GM18867 (cell line): ENCODE measurements around the gene POLH.
A peak's percentile ranks its signal among the peaks of the same experiment; 100 is the strongest.

Experiments used
- ATAC-seq: cut with Tn5 transposase; IDR thresholded peaks from one replicate; pipeline ENCODE4 v1.9.1; 2021; ENCODE audit warnings: mild to moderate bottlenecking, moderate library complexity; ENCODE audit not compliant: unreplicated experiment

POLH gene

GRCh38 chr6:43604174-43604573 lies 28.2 kb downstream of the POLH start:
- no peak for ATAC-seq

DNA sequence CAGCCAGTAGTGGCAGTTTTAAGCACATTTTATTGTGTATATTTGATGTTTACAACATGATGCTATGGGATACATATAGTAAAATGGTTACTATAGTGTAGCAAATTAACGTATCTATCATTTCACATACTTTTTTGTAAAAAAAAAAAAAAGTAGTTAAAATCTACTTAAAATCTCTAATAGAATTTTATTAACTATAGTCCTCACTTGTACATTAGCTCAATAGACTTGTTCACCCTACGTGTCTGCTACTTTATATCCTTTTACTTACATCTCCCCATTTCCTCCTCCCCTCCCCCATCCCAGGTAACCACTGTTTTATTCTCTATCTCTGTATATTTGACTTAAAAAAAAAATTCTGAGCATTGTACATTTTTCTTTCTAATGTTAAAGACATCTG lies 30.0 kb downstream of the POLH start:
- ATAC-seq: no peak

- no peak for ATAC-seq
Observed at GRCh38 chr6:43608310-43608763, 32.4 kb downstream of the POLH start.

GRCh38 chr6:43608807-43609206 lies 32.8 kb downstream of the POLH start:
- ATAC-seq: no peak

DNA sequence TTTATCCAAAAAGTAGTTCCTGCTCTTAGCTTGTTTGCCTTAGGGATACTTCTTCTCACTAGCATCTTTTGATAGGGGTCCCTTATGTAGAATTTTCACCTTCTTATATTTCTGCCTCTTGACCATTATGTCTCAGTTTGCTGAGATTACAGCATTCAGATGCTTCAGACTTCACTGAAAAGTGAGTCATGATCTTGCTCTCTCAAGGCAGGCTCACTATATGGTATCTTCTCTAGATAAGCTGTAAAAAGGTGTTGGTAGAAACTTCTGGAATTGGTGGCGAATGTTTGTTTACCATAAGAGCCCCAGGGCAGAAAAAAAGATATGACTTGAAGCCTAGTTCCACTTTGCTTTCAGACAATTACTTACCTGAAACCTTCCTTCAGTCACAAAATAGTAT lies 33.4 kb downstream of the POLH start:
- no peak for ATAC-seq

- ATAC-seq: no peak
Observed at GRCh38 chr6:43610431-43610830, 34.4 kb downstream of the POLH start.

- no peak for ATAC-seq
Observed at GRCh38 chr6:43613721-43614395, 37.9 kb downstream of the POLH start.

- ATAC-seq: no peak
Observed at GRCh38 chr6:43614396-43614730, 38.4 kb downstream of the POLH start.

- ATAC-seq: no peak
Observed at GRCh38 chr6:43616725-43617472, 40.9 kb downstream of the POLH start.

- no peak for ATAC-seq
Observed at GRCh38 chr6:43621078-43621835, 45.3 kb downstream of the POLH start.

- ATAC-seq: no peak
Observed at GRCh38 chr6:43621836-43622180, 45.8 kb downstream of the POLH start.

GRCh38 chr6:43622541-43622940 lies 46.6 kb downstream of the POLH start:
- ATAC-seq: no peak

GRCh38 chr6:43623880-43624785 lies 48.1 kb downstream of the POLH start:
- ATAC-seq: no peak

DNA sequence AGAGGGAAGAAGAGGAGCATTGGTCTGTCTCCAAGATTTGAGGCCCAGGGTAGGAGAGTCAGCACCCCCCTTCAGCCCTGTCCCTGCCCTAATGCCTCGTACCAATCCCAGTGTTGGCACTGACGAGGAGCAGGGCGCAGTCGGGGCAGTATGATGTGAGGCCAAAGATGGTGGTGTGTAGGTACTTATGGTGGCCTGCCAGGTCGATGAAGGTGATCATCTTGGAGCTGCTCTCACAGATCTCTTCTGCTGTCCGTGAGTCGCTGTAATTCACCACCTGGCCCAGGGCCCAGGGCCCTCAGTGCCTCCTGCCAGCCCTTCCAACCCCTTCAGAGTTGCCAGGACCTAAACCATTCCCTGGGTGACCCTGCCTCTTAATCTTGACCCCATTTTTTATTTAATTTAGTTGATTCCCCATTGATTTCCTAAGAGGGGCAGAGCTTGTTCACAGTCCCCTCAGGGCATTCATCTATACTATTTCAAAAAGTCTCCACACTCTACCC lies 48.9 kb downstream of the POLH start:
- ATAC-seq: no peak

DNA sequence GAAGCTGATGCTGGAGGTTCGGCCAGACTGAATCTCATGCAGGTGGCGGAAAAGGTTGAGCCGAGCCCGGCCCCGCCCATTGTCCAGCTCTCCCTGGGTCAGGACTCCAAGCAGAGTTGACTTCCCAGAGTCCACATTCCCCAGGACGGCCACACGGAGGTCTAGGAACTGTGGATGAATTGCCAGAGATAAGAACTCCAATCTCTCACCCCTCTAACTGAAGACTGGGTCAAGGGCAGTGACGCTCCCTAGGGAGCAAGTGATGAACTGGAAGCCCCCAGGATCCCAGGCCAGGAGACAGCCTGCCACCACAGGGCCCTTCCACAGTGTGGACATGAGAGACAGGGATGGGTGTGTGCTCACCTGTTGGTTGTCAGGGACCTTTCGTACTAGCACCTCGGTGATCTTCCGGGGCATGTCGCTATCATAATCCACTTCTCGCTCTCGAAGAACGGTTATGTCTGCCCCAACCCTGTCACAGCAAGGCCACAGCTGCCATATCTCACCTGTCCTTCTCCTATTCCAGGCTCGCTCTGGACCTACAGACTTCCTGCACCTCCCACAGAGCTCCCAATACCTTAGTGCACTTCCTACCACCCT lies 49.5 kb downstream of the POLH start:
- ATAC-seq: no peak

DNA sequence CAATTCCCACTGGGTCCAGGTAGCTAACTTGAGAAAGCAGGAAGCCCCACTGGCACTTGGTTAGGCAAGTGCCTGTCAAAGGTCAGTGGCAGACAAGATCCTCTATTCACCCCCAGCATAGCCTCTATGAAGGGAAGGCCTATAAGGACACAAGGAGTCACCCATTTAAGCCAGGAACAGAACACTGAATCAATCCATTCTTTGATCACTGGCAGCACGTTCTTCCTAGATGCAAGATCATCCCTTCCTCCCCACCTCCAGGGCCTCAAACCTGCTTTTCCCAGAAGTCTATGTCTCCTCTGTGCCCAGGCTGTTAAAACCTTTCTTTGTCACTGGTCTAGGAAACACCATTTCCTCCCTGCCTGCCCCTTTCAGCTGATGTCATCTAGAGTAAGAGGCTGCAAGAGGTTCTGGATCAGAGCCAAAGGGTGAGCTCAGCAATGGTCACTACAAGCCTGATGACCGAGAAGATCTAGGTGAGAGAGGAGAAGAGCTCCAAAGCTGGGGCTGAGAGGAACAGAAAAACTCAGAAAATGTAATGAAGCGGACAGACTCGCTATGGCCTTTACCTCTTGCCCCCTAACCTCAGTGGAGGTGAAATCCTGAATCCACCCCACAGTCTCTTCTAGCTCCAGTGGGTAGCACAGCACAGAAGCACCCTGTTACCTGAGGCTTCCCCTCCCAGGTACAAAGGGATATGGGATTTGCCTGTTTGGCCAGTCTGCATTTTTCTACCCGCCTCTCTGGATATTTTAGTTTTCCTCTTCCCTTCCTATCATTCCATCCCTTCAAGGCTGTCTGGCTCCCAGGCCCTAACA lies 51.2 kb downstream of the POLH start:
- ATAC-seq: no peak

DNA sequence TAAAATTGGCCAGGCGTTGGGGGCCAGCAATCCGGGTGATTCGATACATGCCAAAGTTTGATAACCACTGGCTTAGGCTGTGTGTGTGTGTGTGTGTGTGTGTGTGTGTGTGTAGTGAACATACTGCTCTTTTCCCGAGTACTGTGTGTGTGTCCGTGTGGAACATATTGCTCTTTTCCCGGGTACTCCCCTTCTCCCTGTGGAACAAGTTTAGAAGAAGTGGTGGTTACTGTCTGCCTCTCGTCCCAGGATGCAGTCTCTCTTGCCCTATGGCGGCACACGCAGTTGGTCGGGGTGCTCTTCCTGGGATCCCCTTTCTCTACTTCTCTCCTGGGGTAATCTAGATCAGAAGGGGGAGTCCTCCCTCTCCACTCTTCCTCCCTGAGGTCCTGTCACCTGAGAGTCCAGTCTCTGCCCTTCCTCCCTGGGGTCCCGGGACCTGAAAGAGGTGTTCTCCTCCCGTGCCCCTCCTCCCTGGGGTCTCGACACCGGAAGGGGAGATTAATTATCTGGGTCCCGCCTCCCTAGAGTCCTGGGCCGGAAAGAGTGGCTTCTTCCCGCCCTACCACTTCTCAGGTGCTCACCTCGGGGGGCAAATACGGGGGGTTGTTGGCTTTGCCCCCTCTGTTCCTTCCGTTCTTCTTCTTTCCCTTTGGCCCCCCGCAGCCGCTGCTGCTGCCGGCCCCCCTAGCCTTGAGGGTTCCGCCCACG lies 52.6 kb downstream of the POLH start:
- ATAC-seq: peak; percentile 22

DNA sequence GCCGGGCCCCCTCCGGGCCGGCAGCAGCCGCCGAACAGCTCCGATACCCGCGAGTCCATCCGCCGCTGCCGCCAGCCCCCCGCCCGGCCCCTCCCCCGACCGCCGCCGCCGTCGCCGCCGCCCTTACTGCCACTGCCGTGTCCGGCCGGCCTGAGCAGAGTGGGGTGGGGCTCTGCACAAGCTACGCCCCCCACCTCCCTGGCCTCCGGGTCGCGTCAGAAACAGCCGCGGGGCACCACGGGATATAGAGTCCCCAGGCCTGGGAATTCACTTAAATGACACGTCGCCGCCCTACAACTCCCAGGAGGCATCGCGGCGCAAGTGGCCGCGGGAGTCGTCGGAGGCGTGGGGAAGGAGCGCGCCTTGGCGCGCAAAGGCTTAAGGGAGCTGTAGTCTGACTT lies 53.1 kb downstream of the POLH start, which contains the start of gene GTPBP2:
Gene GTPBP2 (minus strand): TSS at position 161 of the 401 bp plus-strand sequence. CDS start 102 bp downstream, at position 59.
- peak; percentile 82 for ATAC-seq
